Endothelial cell of umbilical vein (primary cell): ENCODE results near the gene SH3GL3. TPM values are rescaled to one million over a fixed set of nuclear protein-coding genes. Genes with fewer than 3 reads are reported as not detected.

Source experiments
- BruUV-seq: library from RNA; stranded (reverse); fragments of 400-500 nt; replicated peaks from 2 replicates; lab custom pipeline; 2021; lab: Mats Ljungman, UMichigan
- CTCF ChIA-PET: fragments of 300-600, 350-600 bp; sonication (Branson Sonifier 250); formaldehyde crosslinking; loops from one replicate; lab custom pipeline; 2021; ENCODE audit warnings: antibody characterized with exemption, inconsistent platforms; lab: Charles Lee
- POLR2A ChIA-PET: fragments of 300-600, 350-600 bp; sonication (Branson Sonifier 250); formaldehyde crosslinking; loops from one replicate; lab custom pipeline; 2021; ENCODE audit warnings: antibody characterized with exemption, inconsistent platforms; lab: Charles Lee
- DNase-seq: peaks from one replicate; pipeline ENCODE4 v3.0.0-alpha.2; 2011; ENCODE audit warnings: low read depth, low spot score
- FAIRE-seq: peaks from 2 replicates; lab custom pipeline; 2011; peaks lifted over from hg19 to GRCh38; lab: Jason Lieb, UNC
- H2AFZ ChIP-seq: 2 replicates; pipeline ENCODE4 v1.6.0; 2012; ENCODE audit warnings: low read depth, low read length, control low read depth, inconsistent platforms
- H3K27ac ChIP-seq: 2 replicates; pipeline ENCODE4 v1.5.1; 2011; ENCODE audit warnings: low read depth, mild to moderate bottlenecking, control low read depth, low read length, moderate library complexity; ENCODE audit not compliant: insufficient read depth
- H3K27me3 ChIP-seq, 2 experiments: 2 replicates each; pipeline versions ENCODE4 v1.6.0 to v1.6.1; 2011; ENCODE audit warnings: low read length in 2 of 2, mixed read lengths in 1 of 2; ENCODE audit not compliant: control insufficient read depth in 2 of 2, insufficient read depth in 2 of 2
- H3K36me3 ChIP-seq, 2 experiments: 2 replicates in 1 of 2; 3 replicates in 1 of 2; pipeline ENCODE4 v1.5.1; 2011; ENCODE audit warnings: low read length in 2 of 2, mild to moderate bottlenecking in 1 of 2, moderate library complexity in 1 of 2; ENCODE audit not compliant: control insufficient read depth in 2 of 2, insufficient read depth in 2 of 2; ENCODE audit errors: extremely low read depth in 1 of 2
- H3K4me1 ChIP-seq: 3 replicates; pipeline ENCODE4 v1.5.1; 2011; ENCODE audit warnings: mild to moderate bottlenecking, low read length; ENCODE audit not compliant: control insufficient read depth, insufficient read depth; ENCODE audit errors: extremely low read depth
- H3K4me2 ChIP-seq: 2 replicates; pipeline ENCODE4 v1.6.1; 2011; ENCODE audit warnings: low read length, control low read depth, mixed read lengths; ENCODE audit not compliant: insufficient read depth
- H3K4me3 ChIP-seq, 3 experiments: fragments of 200-600 bp in 1 of 3; sonication (generic), shearing (Covaris generic) in 1 of 3; replicated peaks in 1 of 3; 2 replicates each; pipeline ENCODE4 v1.5.1; 2011 to 2016; ENCODE audit warnings: control low read depth in 3 of 3, low read length in 3 of 3, mild to moderate bottlenecking in 2 of 3, inconsistent platforms in 1 of 3, low read depth in 1 of 3, moderate library complexity in 1 of 3; ENCODE audit not compliant: insufficient read depth in 1 of 3
- H3K79me2 ChIP-seq: 2 replicates; pipeline ENCODE4 v1.6.0; 2012; ENCODE audit warnings: low read length, inconsistent platforms; ENCODE audit not compliant: control insufficient read depth, insufficient read depth
- H3K9ac ChIP-seq: replicated peaks from 2 replicates; pipeline ENCODE3; 2011; ENCODE audit warnings: low read length, control low read depth; ENCODE audit not compliant: insufficient read depth; ENCODE audit errors: extremely low read depth
- H3K9me1 ChIP-seq: replicated peaks from 3 replicates; pipeline ENCODE4 v1.6.0; 2011; ENCODE audit warnings: mild to moderate bottlenecking, low read length; ENCODE audit not compliant: control insufficient read depth, insufficient read depth; ENCODE audit errors: extremely low read depth
- H3K9me3 ChIP-seq: replicated peaks from 2 replicates; pipeline ENCODE4 v1.5.1; 2012; ENCODE audit warnings: low read length, inconsistent platforms; ENCODE audit not compliant: control insufficient read depth, insufficient read depth
- H4K20me1 ChIP-seq: replicated peaks from 2 replicates; pipeline ENCODE3; 2011; ENCODE audit warnings: mild to moderate bottlenecking, low read length; ENCODE audit not compliant: control insufficient read depth, insufficient read depth; ENCODE audit errors: extremely low read depth
- JUN ChIP-seq: IDR thresholded peaks from 2 replicates; pipeline ENCODE4 v1.6.1; 2011; ENCODE audit warnings: borderline replicate concordance, low read depth; ENCODE audit not compliant: insufficient read length, insufficient read depth
- MYC ChIP-seq: IDR thresholded peaks from one replicate; pipeline ENCODE4 v1.6.1; 2011; ENCODE audit warnings: mild to moderate bottlenecking, low read depth, low read length
- POLR2A ChIP-seq: IDR thresholded peaks from 2 replicates; pipeline ENCODE4 v1.6.1; 2012; ENCODE audit warnings: low read depth, mild to moderate bottlenecking, control low read depth, low read length
- POLR2AphosphoS5 ChIP-seq: IDR thresholded peaks from 2 replicates; pipeline ENCODE4 v1.6.1; 2012; ENCODE audit warnings: low read depth, mild to moderate bottlenecking, control low read depth, low read length, moderate library complexity; ENCODE audit not compliant: insufficient read depth
- dilution Hi-C: fragments of 300-500 bp; cut with MboI; formaldehyde crosslinking; loops from one replicate; pipeline ENCODE4 v1.15.0; 2019; ENCODE audit warnings: low sequenced_read_pairs; ENCODE audit not compliant: extremely low pct_ligation_motif_present
- intact Hi-C: fragments of 100-400 bp; cut with micrococcal nuclease; formaldehyde crosslinking; loops from one replicate; pipeline ENCODE4 v1.10.0; 2022
- polyA plus RNA-seq, 4 experiments: library from polyadenylated mRNA; depleted of rRNA in 3 of 4; stranded (reverse) in 3 of 4; unstranded in 1 of 4; fragments of >200 nt; gene quantifications; 2 replicates each; pipeline versions ENCODE4 v1.2.1 to v1.2.3, GENCODE V29; 2011 to 2012; ENCODE audit warnings: missing spikeins in 1 of 4
- total RNA-seq: library from RNA; stranded (reverse); gene quantifications from 2 replicates; pipeline ENCODE4 v1.2.3, GENCODE V29; 2021
- TF ChIP-seq, protein P1 (sequence below): IDR thresholded peaks from 2 replicates; pipeline ENCODE4 v1.6.1; 2011; ENCODE audit not compliant: insufficient read depth, insufficient read length
- TF ChIP-seq, protein P2 (sequence below), 2 donors: IDR thresholded peaks; 1 replicate in 1 of 2; 2 replicates in 1 of 2; pipeline ENCODE4 v1.5.1; 2011; ENCODE audit warnings: low read length in 2 of 2, mild to moderate bottlenecking in 2 of 2, moderate library complexity in 2 of 2, control low read depth in 1 of 2, inconsistent platforms in 1 of 2, low read depth in 1 of 2; ENCODE audit not compliant: insufficient read depth in 1 of 2; ENCODE audit errors: extremely low read depth in 1 of 2

Gene SH3GL3
- total and polyA plus RNA-seq, 2 donors (not counting 3 experiments of a cell fraction or from before 2014, with no cell fraction given) = not detected

DNA sequence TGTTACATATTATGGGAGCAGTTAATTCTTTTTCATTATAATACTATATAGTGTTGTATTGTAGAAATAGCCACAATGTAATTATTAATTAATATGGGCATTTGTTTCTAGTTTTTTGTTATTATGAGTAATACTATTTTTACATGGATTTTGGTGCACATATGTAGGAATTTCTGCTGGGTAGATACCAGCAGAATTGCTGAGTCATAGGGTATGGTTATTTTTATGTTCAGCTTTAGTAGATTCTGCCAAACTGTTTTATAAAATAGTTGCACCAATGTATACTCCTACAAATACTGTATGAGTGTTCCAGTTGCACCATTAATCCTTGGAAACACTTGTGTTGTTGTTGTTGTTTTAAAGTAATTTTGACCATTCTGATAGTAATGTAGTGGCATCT, 91.5 kb downstream of the SH3GL3 start:
- Histone ChIP-seq H3K27ac (no peak overlapping the region), H4K20me1 (no peaks in the 10 kb centered on the region), H3K9me1 (no peaks in the 10 kb centered on the region), H3K9me3 (no peaks in the 10 kb centered on the region), H3K4me2 (no peak overlapping the region), H3K4me1 (no peaks in the 10 kb centered on the region), H3K27me3 (no peaks in the 10 kb centered on the region), H3K4me3 (no peak overlapping the region), H3K9ac (no peak overlapping the region), H3K36me3 (no peaks in the 10 kb centered on the region), H3K79me2 (no peaks in the 10 kb centered on the region), H2AFZ (no peak overlapping the region)
- TF ChIP-seq POLR2AphosphoS5 (no peak), POLR2A (no peak), JUN (no peak), MYC (no peak)
- TF ChIP-seq, protein P1, sequence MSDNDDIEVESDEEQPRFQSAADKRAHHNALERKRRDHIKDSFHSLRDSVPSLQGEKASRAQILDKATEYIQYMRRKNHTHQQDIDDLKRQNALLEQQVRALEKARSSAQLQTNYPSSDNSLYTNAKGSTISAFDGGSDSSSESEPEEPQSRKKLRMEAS = no peak
- TF ChIP-seq, protein P2, sequence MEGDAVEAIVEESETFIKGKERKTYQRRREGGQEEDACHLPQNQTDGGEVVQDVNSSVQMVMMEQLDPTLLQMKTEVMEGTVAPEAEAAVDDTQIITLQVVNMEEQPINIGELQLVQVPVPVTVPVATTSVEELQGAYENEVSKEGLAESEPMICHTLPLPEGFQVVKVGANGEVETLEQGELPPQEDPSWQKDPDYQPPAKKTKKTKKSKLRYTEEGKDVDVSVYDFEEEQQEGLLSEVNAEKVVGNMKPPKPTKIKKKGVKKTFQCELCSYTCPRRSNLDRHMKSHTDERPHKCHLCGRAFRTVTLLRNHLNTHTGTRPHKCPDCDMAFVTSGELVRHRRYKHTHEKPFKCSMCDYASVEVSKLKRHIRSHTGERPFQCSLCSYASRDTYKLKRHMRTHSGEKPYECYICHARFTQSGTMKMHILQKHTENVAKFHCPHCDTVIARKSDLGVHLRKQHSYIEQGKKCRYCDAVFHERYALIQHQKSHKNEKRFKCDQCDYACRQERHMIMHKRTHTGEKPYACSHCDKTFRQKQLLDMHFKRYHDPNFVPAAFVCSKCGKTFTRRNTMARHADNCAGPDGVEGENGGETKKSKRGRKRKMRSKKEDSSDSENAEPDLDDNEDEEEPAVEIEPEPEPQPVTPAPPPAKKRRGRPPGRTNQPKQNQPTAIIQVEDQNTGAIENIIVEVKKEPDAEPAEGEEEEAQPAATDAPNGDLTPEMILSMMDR (IDR thresholded peaks at IDR 0.05; ENCODE audit: extremely low read depth in 1 of 2, insufficient read depth in 1 of 2, low read depth in 1 of 2, low read length in 2 of 2) = no peak
- FAIRE-seq (no peak), DNase-seq (no peak)
- intact Hi-C loops (no loop called here), dilution Hi-C loops (no loop called here)
- no TSS peak for BruUV-seq
- CTCF ChIA-PET = interaction anchor here (1.4 kb wide), 1 partner anchor 27 kb away, joined by 4 read pairs; no protein-coding TSS in a partner anchor
- POLR2A ChIA-PET = no interaction called here
